Heart left ventricle (tissue), 13 donors: ENCODE data around the gene VARS1.

Experiments used
- POLR2A ChIP-seq, 2 donors: fragments of 450-650 bp; IDR thresholded peaks; one replicate each; pipeline ENCODE4 v1.6.1; 2017; ENCODE audit warnings: antibody characterized with exemption in 2 of 2, mild to moderate bottlenecking in 2 of 2, moderate library complexity in 2 of 2
- TF ChIP-seq, protein P1 (sequence below), 12 donors: fragments of 200-600 bp; sonication (generic) in 4 of 12; IDR thresholded peaks; one replicate each; pipeline versions ENCODE4 v1.5.0 to v1.8.0; 2018 to 2022; ENCODE audit warnings: antibody characterized with exemption in 12 of 12, mild to moderate bottlenecking in 5 of 12
- donor health status: ischemic (EF 13 %, LVEDD 7.1; RV severe dilation, severe dysfunction).
- donor health status: DM: no; HTN: yes; CAD: no.
- donor health status: DM: no; HTN: no; CAD: no.
- donor health status: ischemic (EF 25% LVEDD 6.9; RV normal size, moderate dysfunction).
- donor health status: ischemic (EF 25% LVEDD 5.7; RV mildly dilated, moderate dysfunction).
- donor health status: ischemic (EF 35%, LVEDD 5.7; RV mildly dilated, moderate dysfunction).
- donor health status: nonischemic (EF 11% LVEDD 7.7; RV severe dilation, severe dysfunction).
- donor health status: DM: yes; HTN: yes; CAD: no.
- donor health status: PGD.
- donor health status: ischemic (EF 29% LVEDD 5.4; RV normal size, mild dysfunction).
- donor health status: nonischemic (EF 23%, LVEDD 6.1; RV moderate dilation, normal function).

DNA sequence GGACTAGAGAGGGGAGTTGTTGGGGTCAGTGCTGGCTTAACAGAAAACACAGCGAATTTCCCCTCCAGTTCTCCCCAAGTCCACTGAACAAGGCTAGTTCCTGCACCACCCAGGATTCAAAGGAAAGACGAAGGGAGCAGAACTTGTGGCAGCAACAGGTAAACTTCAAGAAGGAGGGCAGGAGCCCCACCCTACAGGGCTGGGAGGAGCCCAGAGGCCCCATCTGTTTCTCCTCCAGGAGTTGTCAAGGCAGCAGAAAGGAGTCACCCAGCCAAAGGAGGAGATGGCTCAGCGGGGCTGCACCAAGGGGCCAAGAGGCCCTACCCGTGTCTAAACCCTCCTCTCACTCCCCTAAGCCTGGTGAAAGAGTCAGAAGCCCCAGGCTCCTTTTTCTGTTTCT, 31.4 kb downstream of the VARS1 start:
- TF ChIP-seq, protein P1, sequence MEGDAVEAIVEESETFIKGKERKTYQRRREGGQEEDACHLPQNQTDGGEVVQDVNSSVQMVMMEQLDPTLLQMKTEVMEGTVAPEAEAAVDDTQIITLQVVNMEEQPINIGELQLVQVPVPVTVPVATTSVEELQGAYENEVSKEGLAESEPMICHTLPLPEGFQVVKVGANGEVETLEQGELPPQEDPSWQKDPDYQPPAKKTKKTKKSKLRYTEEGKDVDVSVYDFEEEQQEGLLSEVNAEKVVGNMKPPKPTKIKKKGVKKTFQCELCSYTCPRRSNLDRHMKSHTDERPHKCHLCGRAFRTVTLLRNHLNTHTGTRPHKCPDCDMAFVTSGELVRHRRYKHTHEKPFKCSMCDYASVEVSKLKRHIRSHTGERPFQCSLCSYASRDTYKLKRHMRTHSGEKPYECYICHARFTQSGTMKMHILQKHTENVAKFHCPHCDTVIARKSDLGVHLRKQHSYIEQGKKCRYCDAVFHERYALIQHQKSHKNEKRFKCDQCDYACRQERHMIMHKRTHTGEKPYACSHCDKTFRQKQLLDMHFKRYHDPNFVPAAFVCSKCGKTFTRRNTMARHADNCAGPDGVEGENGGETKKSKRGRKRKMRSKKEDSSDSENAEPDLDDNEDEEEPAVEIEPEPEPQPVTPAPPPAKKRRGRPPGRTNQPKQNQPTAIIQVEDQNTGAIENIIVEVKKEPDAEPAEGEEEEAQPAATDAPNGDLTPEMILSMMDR (IDR thresholded peaks at IDR 0.05), result no peak
- TF ChIP-seq POLR2A (IDR thresholded peaks at IDR 0.05), result no peak
